ENCODE data around the gene JADE2. TPM values are rescaled to one million over a fixed set of nuclear protein-coding genes. Genes with fewer than 3 reads are reported as not detected.

The JADE2 gene
- total RNA-seq, 4 donors from 2014 or later: 35.5 to 68.1 (median 59.0) TPM

GRCh38 chr5:134533115-134533815 lies 7.8 kb downstream of the JADE2 start:
- TF ChIP-seq CTCF (IDR thresholded peaks at IDR 0.05) (no peak), POLR2A (IDR thresholded peaks at IDR 0.05) (no peak)
- intact Hi-C loops (cut with DNase I; ENCODE audit: low total_unique reads): no loop called here
- H3K4me3 ChIP-seq (ENCODE audit: low read depth, poor library complexity, severe bottlenecking): no peak overlapping the region
- 57 to 67% methylated on average over 10 of the region's 10 CpGs for WGBS, 2 donors
- DNase-seq (ENCODE audit: low spot score in 2 of 2): peak; percentile 74 to 95

- TF ChIP-seq POLR2A (IDR thresholded peaks at IDR 0.05): no peak
- TF ChIP-seq CTCF (IDR thresholded peaks at IDR 0.05): no peak
- intact Hi-C loops (cut with DNase I; ENCODE audit: low total_unique reads): no loop called here
- WGBS, 2 donors: 81 to 83% methylated on average over 10 of the region's 10 CpGs
Observed at GRCh38 chr5:134534058-134534725, 8.7 kb downstream of the JADE2 start.

GRCh38 chr5:134534726-134535110 lies 9.2 kb downstream of the JADE2 start:
- 91 to 94% methylated on average over 5 of the region's 5 CpGs for WGBS, 2 donors
- no peak overlapping the region for H3K4me3 ChIP-seq (ENCODE audit: low read depth, poor library complexity, severe bottlenecking)
- intact Hi-C loops (cut with DNase I; ENCODE audit: low total_unique reads): no loop called here
- no peak for DNase-seq (ENCODE audit: low spot score in 2 of 2)
- no peak for TF ChIP-seq CTCF (IDR thresholded peaks at IDR 0.05)
- no peak for TF ChIP-seq POLR2A (IDR thresholded peaks at IDR 0.05)

More at GRCh38 chr5:134534058-134534725, 8.7 kb downstream of the JADE2 start:
- no peak for DNase-seq (ENCODE audit: low spot score in 2 of 2)
- no peak overlapping the region for H3K4me3 ChIP-seq (ENCODE audit: low read depth, poor library complexity, severe bottlenecking)

GRCh38 chr5:134536876-134537275 lies 11.4 kb downstream of the JADE2 start:
- no peak for DNase-seq (ENCODE audit: low spot score in 2 of 2)
- intact Hi-C loops (cut with DNase I; ENCODE audit: low total_unique reads): no loop called here
- WGBS, 2 donors: 38% methylated on average over 1 of the region's 1 CpG
- H3K4me3 ChIP-seq (ENCODE audit: low read depth, poor library complexity, severe bottlenecking): no peak overlapping the region
- no peak for TF ChIP-seq POLR2A (IDR thresholded peaks at IDR 0.05)
- no peak for TF ChIP-seq CTCF (IDR thresholded peaks at IDR 0.05)

GRCh38 chr5:134537297-134537696 lies 11.8 kb downstream of the JADE2 start:
- H3K4me3 ChIP-seq (ENCODE audit: low read depth, poor library complexity, severe bottlenecking): no peak overlapping the region
- intact Hi-C loops (cut with DNase I; ENCODE audit: low total_unique reads): no loop called here
- DNase-seq (ENCODE audit: low spot score in 2 of 2): no peak
- TF ChIP-seq CTCF (IDR thresholded peaks at IDR 0.05) (no peak), POLR2A (IDR thresholded peaks at IDR 0.05) (no peak)
